GM18520 (cell line): ENCODE results near the gene SYNJ2.

Experiments used
- ATAC-seq: cut with Tn5 transposase; IDR thresholded peaks from one replicate; pipeline ENCODE4 v1.9.1; 2021; ENCODE audit not compliant: unreplicated experiment

Gene SYNJ2

DNA sequence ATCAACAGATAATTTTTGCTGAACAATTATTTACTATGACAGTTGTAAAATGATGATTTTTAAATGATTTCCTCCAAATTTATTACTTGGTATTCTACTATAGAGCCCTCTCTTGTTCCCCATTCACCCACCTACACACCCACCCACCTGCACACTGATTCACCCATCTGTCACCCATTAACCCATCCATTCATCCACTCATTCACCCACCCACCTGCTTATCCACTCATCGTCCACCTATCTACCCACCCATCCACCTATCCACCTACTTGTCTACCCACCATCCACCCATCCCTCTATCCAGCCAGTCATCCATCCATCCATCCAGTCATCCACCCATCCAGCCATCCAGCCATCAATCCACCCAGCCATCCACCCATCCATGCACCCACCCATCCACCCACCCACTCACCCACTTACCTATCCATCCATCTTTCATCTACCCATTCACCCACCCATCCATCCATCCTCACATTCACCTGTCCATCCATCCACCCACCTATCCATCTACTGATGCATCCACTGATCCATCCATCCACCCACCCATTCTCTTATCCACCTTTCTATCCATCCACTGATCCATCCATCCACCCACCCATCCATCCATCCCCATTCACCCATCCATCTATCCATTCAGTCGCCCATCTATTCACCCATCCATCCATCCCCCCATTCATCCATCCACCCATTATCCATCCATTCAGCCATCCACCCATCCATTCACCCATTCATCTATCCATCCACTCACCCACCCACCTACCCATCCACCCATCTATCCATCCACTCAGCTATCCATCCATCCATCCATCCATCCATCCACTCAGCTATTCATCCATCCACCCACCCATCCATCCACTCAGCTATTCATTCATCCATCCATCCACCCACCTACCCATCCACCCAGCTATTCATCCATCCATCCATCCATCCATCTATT lies 72.0 kb downstream of the SYNJ2 start:
- no peak for ATAC-seq

DNA sequence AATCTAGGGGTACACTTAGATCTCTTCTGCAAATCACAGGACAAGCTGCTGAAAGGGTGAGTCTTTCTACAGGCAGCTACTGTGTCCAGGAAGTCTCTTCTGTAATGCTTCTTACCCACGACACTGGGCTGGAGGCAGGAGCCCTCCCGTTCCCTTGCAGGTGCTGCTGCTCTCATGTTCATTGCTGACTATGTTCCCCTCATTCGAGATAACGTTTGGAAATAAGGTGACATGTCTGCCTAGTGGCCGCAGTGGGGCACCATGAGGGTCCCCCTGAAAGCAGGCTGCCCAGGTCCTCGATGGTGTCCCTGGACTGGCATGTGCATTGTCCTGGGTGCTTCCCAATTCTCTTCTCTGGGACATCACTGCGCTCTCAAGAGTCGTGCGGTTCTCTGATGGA lies 74.7 kb downstream of the SYNJ2 start:
- ATAC-seq: no peak

DNA sequence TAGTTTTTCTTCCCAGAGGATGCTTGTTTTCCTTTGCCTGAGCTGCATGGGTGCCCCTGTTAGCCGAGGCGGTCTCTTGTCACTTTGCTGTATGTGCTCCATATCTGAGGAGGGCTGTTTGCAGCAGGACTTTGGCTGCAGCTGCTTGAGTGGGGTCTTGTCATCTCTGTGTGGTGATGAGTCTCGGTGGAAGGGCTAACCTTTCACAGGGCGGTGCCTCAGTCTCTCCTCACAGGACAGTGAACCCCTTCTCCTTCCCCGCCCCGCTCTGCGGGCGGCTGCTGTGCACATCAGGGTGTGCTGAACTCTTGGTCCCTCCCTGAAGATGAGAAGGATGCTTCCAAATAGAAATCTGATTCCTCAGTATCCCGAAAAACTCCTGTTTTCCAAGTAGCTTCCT lies 75.1 kb downstream of the SYNJ2 start:
- no peak for ATAC-seq

DNA sequence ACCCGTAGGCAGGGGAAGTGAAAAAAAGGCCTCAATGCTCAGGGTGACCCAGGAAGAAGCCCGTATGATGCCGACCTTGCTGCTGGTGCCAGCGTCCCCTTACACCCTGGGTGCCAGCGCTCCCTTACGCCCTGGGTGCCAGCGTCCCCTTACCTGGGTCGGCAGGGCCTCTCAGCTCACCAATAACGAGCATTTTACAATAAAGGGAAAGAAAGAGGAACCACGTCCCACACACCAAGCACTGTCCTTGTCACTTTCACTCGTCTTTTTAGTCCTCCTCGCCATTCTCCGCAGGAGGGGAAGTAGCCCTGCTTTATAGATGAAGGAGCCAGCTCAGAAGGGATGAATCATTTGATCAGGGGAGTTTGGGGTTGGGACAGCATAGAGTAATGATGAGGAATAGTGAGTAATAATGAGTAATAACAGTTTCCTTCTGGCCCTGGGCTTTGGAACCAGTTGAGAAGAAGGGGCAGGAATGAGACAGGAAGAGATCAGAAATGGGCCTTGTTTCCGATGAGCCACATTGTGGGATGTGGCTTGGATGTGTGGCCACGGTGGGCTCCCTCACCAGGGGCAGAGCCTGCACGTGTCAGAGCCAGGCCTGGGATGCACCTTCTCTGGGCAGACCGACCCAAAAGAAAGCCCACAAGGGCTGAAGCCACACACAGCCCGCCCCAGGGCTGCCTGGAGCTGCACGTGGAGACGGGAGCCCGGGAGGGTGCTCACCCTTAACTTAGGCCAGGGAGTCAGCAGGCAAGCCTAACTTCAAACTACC lies 75.7 kb downstream of the SYNJ2 start:
- ATAC-seq: no peak

DNA sequence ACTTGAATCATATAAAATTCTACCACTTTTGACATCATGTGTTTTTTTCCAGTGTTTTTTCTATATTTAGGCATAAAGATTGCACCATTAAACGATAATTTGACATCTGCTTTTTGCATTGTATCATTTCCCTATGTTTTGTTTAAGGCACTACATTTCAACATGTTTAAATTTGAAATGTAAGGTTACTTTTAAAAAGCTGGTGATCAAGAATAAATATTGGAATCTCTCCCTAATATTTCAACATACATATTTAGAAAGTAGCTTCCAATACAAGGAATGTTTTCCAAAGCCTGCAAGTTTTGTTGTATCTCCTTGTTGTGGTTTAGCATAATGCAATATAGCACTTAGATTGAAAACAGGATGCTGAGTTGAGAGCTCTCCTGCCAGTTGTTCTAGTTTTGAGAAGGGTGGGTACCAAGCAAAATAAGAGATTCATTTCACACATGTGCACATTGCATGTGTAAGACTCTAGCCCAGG lies 76.5 kb downstream of the SYNJ2 start:
- no peak for ATAC-seq

DNA sequence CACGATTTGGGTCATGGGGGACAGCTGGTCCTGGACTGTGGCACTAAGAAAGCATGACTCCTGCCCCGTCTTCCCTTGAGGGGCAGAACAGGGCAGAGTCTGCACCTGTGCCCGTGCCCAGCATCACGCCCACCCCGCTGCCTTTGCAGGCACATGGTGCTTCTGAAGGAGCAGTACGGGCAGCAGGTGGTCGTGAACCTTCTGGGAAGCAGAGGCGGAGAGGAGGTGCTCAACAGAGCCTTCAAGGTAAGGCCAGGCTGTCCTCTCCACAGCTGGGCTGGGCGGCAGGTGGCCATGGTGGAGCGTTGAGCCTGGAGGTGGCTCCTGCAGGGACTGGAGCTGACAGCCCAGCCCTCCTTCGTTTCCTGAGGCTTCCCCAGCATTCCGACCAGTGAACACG lies 77.4 kb downstream of the SYNJ2 start:
- ATAC-seq: no peak

DNA sequence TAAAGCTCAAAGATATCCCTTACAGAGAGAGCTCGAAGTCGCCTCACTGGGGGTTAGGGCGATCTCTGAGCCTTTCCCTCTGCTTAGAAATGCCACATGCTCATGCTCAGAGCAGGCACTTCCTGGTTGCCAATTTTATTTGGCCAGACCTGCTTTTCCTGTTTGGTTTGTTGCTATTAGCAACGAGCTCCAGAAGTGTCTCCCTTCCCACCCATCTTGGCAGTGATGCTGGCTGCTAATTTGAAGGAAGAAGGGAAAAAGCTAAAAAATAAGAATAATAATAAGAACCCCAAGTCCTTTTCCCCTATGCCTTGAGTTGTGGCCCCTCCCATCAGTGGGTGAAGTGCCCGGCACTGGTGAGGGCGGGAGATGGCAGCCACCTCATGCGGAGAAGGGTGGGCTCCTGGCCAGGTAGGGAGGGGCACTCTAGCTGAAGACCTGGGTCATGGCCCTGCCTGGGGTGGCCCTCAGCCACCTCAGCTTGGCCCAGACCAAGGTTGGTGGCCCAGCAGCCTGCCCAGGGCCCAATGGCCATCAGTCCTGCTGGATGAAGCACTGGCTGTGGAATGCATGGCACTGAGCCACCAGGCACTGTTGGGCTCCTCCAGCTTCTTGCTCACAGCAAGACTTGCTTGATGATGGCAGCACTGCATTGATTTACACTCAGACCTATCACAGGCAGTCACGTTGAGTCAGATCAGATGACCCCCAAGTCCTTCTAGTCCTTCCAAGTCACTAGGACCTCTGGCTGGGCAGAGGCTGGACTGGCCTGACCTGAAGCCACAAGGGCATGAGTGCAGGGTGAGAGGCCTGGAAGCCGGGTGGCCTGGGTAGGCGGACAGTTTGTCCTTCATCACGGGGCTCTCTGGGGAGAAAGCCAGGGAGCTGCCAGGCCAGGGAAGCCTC lies 79.0 kb downstream of the SYNJ2 start:
- no peak for ATAC-seq

DNA sequence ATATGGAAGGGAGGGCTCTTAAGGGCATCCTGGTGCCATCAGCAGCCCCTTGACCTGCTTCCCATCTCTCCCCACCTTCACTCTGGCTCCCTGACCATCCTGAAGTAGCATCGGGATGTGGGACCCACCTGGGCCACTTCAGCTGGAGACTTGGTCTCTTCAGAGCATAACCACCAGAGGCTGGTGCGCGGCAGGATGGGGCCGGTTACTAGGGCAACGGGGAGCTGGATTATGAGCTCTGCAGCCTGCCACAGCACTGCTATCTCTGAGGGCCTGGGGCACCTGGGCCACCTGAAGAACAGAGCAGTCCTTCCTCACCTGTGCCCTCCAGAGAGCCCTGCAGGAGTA lies 79.7 kb downstream of the SYNJ2 start:
- ATAC-seq: no peak

DNA sequence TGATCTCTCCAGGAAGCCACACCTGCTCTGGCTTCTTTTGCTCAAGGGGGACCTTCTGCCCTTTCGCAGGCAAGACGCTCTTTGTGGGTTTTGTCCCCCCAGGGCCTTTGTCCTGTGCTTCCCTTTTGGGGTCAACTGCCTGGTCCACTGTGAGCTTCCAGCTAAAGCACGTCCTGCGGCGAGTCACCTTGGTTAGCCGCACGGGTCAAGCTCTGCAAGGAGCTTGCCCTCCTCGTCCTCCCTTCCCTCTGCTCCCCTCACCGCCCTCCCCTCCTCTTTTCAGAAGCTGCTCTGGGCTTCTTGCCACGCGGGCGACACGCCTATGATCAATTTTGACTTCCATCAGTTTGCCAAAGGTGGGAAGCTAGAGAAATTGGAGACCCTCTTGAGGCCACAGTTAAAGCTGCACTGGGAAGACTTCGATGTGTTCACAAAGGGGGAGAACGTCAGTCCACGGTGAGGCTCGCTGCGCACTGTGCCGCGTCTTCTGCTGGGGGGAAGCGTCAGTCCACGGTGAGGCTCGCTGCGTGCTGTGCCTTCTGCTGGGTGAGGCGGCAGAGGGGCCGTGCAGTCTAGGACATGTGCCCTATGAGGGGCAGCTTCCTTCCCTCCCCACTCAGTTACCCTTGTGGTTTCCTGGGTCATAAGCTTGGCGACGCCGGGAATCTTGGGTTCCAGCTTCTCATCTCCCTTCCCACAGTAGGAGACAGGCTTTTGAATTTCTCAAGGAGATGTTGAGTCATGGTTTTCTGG lies 80.2 kb downstream of the SYNJ2 start:
- no peak for ATAC-seq

- no peak for ATAC-seq
Observed at GRCh38 chr6:158063736-158064135, 82.1 kb downstream of the SYNJ2 start.

- ATAC-seq: no peak
Observed at GRCh38 chr6:158064725-158065251, 83.1 kb downstream of the SYNJ2 start.

GRCh38 chr6:158066136-158066781 lies 84.6 kb downstream of the SYNJ2 start:
- ATAC-seq: no peak

DNA sequence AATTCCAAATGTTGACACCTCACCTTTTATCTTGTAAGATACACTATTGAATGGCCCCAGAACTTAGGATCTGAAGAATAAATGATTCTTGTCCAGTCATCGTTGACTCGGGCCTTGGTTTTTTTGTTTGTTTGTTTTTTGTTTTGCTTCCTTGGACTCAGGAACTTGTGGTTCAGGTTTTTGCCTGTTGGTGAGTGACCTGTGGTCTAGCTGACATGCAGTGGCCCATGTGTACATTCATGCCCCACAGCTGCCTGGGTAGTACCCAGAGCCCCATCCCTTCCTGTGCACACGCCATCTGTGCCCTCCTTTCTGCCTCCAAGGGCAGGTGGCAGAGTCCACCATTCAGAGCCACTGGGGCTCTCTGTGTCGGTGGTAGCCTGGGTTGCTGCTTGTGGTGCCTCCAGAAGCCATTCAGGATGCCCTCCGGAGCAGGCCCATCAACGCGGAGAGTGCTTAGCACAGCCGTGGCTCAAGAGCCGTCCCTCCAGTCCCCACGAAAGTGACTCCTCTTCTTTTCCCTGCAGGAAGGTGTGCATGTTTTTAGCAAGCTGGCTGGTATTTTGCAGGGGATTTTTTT lies 85.9 kb downstream of the SYNJ2 start:
- no peak for ATAC-seq

- ATAC-seq: no peak
Observed at GRCh38 chr6:158068156-158068892, 86.7 kb downstream of the SYNJ2 start.

DNA sequence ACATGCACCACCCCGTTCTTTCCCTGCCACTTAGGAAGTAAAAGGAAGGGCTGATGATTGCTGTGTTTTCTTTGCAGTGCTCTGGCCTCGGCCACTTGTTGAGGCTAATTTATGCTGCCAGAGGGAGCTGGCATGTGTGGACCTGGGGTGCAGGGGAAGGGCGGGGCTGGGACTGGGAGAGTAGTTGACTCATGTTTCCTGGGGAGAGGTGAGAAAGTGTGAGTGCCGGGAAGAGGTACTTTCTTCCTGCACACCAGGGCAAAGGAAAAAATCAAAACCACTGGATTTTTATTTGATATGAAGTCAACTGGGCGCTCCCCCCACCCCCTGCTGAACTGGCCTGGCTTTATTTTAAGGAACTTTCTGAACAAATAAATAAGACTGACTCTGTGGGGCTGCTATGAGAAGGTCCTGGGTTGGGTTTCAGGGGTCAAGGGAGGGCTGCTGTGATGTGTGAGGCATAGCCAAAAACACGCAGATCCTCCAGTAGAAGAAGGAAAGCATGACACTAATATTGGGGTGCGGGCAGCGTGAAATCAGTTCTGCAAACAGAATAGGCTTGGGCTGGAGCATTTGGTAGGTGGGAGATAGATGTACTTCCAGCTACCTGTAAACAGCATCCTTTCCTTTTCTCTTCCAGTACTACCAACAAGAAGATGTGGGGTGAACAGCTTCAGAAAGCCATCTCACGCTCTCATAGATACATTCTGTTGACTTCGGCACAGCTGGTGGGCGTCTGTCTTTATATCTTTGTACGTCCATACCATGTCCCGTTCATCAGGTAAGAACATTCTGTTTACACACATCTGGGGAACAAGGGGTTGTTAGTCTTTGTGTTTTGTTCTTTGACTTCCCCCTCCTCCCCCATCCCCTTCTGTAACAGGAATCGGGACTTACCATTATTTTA lies 87.5 kb downstream of the SYNJ2 start:
- ATAC-seq: no peak

GRCh38 chr6:158069800-158070195 lies 88.1 kb downstream of the SYNJ2 start:
- ATAC-seq: no peak

GRCh38 chr6:158070513-158070912 lies 88.8 kb downstream of the SYNJ2 start:
- ATAC-seq: no peak
